ENCODE data around the gene CENPV.
A peak's percentile ranks its signal among the peaks of the same experiment; 100 is the strongest.

The CENPV gene

GRCh38 chr17:16364625-16365024 lies 11.4 kb upstream of the CENPV start:
- Histone ChIP-seq H3K9me3 (ENCODE audit: control insufficient read depth, insufficient read depth, low read length) (no peaks in the 10 kb centered on the region), H3K9me2 (replicated peaks; ENCODE audit: control insufficient read depth, low read length) (no peaks in the 10 kb centered on the region)

GRCh38 chr17:16363749-16364536 lies 10.7 kb upstream of the CENPV start:
- no peaks in the 10 kb centered on the region for H3K27me3 ChIP-seq (ENCODE audit: control insufficient read depth, low read length)
- no peaks in the 10 kb centered on the region for H3K9me3 ChIP-seq (ENCODE audit: control insufficient read depth, insufficient read depth, low read length)
- no peak overlapping the region for H3K4me3 ChIP-seq (ENCODE audit: low read length)
- H3K27ac ChIP-seq (ENCODE audit: low read depth, low read length), result no peak overlapping the region
- H3K36me3 ChIP-seq (ENCODE audit: control insufficient read depth, low read length), result no peaks in the 10 kb centered on the region
- no peaks in the 10 kb centered on the region for H3F3A ChIP-seq (ENCODE audit: control insufficient read depth, insufficient read depth)
- TF ChIP-seq EZH2phosphoT487 (IDR thresholded peaks at IDR 0.05; ENCODE audit: borderline replicate concordance, low read length) (no peak), CTCF (IDR thresholded peaks at IDR 0.05; ENCODE audit: low read depth, low read length, poor library complexity, severe bottlenecking) (peak; percentile 95)
- H3K4me2 ChIP-seq (ENCODE audit: low read length), result 0 out of 2 replicates have a peak overlapping the region, but pooled peaks have one; percentile 8
- no peaks in the 10 kb centered on the region for H3K79me2 ChIP-seq (ENCODE audit: control insufficient read depth, low read length)
- H3K9me2 ChIP-seq (replicated peaks; ENCODE audit: control insufficient read depth, low read length), result no peaks in the 10 kb centered on the region
- no peaks in the 10 kb centered on the region for H4K20me1 ChIP-seq (ENCODE audit: control insufficient read depth, insufficient read depth, low read depth, low read length)
- peaks cover 7% of the 10 kb centered on the region for H3K4me1 ChIP-seq (ENCODE audit: control insufficient read depth, low read length)

More at GRCh38 chr17:16364625-16365024, 11.4 kb upstream of the CENPV start:
- H3K36me3 ChIP-seq (ENCODE audit: control insufficient read depth, low read length), result no peaks in the 10 kb centered on the region
- peaks cover 7% of the 10 kb centered on the region for H3K4me1 ChIP-seq (ENCODE audit: control insufficient read depth, low read length)
- H3K27ac ChIP-seq (ENCODE audit: low read depth, low read length), result no peak overlapping the region
- H3K79me2 ChIP-seq (ENCODE audit: control insufficient read depth, low read length), result no peaks in the 10 kb centered on the region
- no peaks in the 10 kb centered on the region for H4K20me1 ChIP-seq (ENCODE audit: control insufficient read depth, insufficient read depth, low read depth, low read length)
- H3K27me3 ChIP-seq (ENCODE audit: control insufficient read depth, low read length), result no peaks in the 10 kb centered on the region
- no peaks in the 10 kb centered on the region for H3F3A ChIP-seq (ENCODE audit: control insufficient read depth, insufficient read depth)
- TF ChIP-seq EZH2phosphoT487 (IDR thresholded peaks at IDR 0.05; ENCODE audit: borderline replicate concordance, low read length), result no peak
- no peak for TF ChIP-seq CTCF (IDR thresholded peaks at IDR 0.05; ENCODE audit: low read depth, low read length, poor library complexity, severe bottlenecking)
- no peak overlapping the region for H3K4me3 ChIP-seq (ENCODE audit: low read length)
- H3K4me2 ChIP-seq (ENCODE audit: low read length), result no peak overlapping the region

- no peak for TF ChIP-seq CTCF (IDR thresholded peaks at IDR 0.05; ENCODE audit: low read depth, low read length, poor library complexity, severe bottlenecking)
- no peak for TF ChIP-seq EZH2phosphoT487 (IDR thresholded peaks at IDR 0.05; ENCODE audit: borderline replicate concordance, low read length)
- no peaks in the 10 kb centered on the region for H3K27me3 ChIP-seq (ENCODE audit: control insufficient read depth, low read length)
- H3K27ac ChIP-seq (ENCODE audit: low read depth, low read length), result no peak overlapping the region
Measured at GRCh38 chr17:16361874-16362273, 8.6 kb upstream of the CENPV start.

More at GRCh38 chr17:16361874-16362273, 8.6 kb upstream of the CENPV start:
- Histone ChIP-seq H3F3A (ENCODE audit: control insufficient read depth, insufficient read depth) (0 out of 2 replicates have a peak, but pooled peaks cover under 1% of the 10 kb centered on the region), H3K4me2 (ENCODE audit: low read length) (no peak overlapping the region), H3K4me3 (ENCODE audit: low read length) (no peak overlapping the region), H3K9me3 (ENCODE audit: control insufficient read depth, insufficient read depth, low read length) (no peaks in the 10 kb centered on the region), H4K20me1 (ENCODE audit: control insufficient read depth, insufficient read depth, low read depth, low read length) (no peaks in the 10 kb centered on the region), H3K9me2 (replicated peaks; ENCODE audit: control insufficient read depth, low read length) (no peaks in the 10 kb centered on the region), H3K4me1 (ENCODE audit: control insufficient read depth, low read length) (peaks cover 7% of the 10 kb centered on the region), H3K36me3 (ENCODE audit: control insufficient read depth, low read length) (no peaks in the 10 kb centered on the region), H3K79me2 (ENCODE audit: control insufficient read depth, low read length) (no peaks in the 10 kb centered on the region)
